GM11168 (cell line): Measurements from ENCODE around the gene SHB.

Experiments
- in situ Hi-C: fragments of 300-500 bp; cut with MboI; formaldehyde crosslinking; loops from one replicate; pipeline ENCODE4 v1.12.0; 2022; ENCODE audit warnings: low sequenced_read_pairs; ENCODE audit not compliant: unreplicated experiment

Gene SHB

GRCh38 chr9:38068701-38069628 is at the start of gene SHB:
Gene SHB (minus strand): TSS chr9:38069227. CDS start chr9:38068645, 582 bp downstream.
- in situ Hi-C loops, result no loop called here

DNA sequence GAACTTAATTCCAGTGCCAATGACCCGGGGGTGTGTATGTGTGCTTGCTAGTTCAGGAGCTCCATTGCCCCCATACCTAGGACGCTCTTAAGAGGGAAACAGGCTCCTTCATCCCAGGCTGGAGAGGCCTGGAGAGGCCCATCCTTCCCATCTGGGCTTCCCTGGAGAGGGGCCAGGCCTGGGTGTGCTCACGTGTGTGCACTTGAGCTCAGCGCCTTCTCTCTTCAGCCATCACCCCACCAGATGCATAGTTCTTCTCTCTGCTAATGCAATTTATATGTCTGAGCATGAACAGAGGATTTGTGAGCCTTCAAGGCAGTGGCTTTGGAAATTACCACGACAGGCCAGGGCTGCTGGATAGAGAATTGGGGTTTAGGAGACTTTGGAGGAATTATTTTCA is 48.6 kb upstream of the SHB start:
- in situ Hi-C loops, result no loop called here

- in situ Hi-C loops, result no loop called here
These were observed 45.9 kb upstream of the SHB start for GRCh38 chr9:38114905-38115304.

DNA sequence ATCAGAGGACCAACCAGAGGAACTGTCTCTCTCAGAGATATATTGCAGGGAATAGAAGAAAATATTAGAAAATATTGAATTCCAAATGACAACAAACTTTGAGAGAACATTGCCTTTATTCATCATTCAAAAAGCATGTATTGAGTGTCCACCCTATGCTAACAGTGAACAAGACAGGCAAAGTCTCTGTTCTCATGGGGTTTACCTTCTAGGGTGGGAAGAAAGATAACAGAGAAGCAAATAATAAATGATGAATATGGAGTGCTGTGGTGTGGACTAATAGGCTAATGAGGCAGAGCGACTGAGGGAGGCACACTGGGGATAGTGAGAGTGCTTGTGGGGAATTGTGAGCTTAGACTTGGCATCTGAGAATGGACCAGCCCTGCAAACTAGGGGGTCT is 43.4 kb upstream of the SHB start:
- in situ Hi-C loops, result no loop called here

DNA sequence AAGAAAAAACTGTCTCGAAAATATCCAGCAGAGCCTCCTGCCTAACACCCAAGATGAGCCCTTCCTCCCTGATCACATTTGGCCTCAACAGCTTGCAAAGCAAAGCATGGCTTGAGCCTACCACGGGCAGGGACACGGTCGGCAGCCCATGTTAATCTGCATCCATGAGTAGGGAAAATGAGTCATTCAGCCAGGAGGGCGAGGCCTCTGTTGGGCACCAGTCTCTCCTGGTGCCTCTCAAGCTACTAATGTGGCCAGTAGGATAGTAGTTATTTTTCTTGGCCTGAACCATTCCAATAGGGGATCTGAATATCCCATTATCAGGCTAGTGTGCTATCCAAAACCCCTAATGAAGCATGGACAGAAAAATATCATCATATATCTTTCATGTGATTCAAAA is 43.0 kb upstream of the SHB start:
- in situ Hi-C loops, result no loop called here

GRCh38 chr9:38110476-38110875 is 41.4 kb upstream of the SHB start:
- in situ Hi-C loops, result no loop called here

- in situ Hi-C loops, result no loop called here
These were observed 40.6 kb upstream of the SHB start for GRCh38 chr9:38109601-38110000.

DNA sequence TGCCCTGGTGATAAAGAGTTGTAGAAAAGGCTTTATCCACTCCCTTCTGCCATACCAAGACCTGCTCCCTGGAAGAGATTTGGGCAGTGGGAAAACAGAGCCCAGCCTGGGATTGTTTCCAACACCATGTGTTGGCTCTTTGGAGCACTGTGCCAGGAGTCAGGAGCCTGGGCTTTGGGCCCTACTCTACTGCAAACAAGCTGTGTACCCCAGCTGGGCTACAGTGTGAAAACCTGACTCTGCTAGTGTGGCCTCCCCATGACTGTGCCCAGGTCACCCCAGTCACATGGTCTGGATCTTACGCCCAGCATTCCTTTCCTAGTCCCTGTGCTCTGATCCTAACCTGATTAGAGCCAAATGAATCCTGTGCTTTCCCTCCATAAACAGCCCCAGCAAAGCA is 39.3 kb upstream of the SHB start:
- in situ Hi-C loops, result no loop called here

- in situ Hi-C loops, result no loop called here
These were observed 38.8 kb upstream of the SHB start for GRCh38 chr9:38107811-38108304.

GRCh38 chr9:38107405-38107804 is 38.4 kb upstream of the SHB start:
- in situ Hi-C loops, result no loop called here

GRCh38 chr9:38106488-38106887 is 37.5 kb upstream of the SHB start:
- in situ Hi-C loops, result no loop called here

DNA sequence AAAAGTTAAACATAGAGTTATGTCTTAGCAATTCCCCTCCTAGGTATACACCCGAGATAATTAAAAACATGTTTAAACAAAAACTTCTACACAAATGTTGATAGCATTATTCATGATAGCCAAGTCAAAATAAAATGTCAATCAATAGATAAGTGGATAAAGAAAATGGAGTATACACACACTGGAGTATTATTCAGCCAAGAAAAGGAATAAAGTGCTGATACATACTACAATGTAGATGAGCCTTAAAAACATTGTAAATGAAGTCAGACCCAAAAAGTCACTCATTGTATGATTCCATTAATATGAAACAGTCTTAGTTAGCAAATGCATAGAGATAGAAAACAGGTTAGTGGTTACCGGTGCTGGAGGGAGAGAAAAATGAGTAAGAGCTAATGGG is 34.3 kb upstream of the SHB start:
- in situ Hi-C loops, result no loop called here

DNA sequence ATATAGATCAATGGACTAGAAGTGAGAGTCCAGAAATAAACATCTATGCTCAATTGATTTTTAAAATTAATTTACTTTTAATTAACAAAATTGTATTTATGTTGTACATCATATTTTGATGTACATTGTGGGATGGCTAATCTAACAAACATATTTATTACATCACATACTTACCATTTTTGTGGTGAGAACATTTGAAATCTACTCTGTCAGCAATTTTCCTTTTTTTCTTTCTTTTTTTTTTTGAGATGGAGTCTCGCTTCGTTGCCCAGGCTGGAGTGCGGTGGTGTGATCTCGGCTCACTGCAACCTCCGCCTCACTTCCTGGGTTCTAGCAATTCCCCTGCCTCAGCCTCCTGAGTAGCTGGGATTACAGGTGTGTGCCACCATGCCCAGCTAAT is 32.4 kb upstream of the SHB start:
- in situ Hi-C loops, result no loop called here

DNA sequence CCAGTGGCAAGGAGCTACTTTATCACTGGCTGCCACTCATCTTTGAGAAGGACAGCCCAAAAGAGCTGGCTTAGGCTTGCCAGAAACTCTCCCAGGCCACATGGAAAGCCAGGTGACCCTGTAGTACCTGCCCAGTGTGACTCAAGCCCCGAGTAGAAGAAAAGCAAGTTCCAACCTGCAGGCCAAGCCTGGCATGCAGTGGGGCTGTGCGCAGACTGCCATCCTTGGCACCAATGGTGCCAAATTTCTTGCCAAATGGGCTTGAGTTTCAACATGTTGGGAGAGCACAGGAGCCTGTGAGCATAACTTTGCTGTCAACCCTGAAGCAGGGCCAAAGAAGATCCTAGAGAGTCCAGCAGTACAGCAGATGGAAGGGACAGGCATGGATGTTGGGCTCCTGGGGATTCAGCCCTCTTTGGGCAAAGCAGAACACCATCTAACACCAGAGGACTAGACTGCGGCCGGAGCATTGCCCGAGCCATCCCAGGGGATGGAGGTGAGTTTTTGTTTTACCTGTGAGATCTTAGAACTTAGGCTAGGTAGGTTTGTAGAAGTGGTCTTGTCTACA is 27.3 kb upstream of the SHB start:
- in situ Hi-C loops, result loop anchor here (10.0 kb wide), 1 partner anchor 68 kb away; no protein-coding TSS in a partner anchor

DNA sequence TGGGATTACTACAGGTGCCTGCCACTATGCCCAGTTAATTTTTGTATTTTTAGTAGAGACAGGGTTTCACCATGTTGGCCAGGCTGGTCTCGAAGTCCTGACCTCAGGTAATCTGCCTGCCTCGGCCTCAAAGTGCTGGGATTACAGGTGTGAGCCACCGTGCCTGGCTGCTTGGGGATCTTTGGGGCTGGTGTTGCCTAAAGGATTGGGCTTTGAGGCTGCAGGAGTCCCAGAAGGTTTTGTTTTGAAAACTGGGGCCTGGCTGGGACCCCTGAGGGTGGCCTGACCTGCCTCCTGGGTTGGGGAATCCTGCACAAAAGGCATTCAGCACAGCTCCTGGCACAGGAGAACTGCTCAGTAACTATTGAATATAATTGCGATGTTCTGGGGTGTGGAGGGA is 25.1 kb upstream of the SHB start:
- in situ Hi-C loops, result loop anchor here (10.0 kb wide), 1 partner anchor 71 kb away; no protein-coding TSS in a partner anchor

- in situ Hi-C loops, result loop anchor here (10.0 kb wide), 1 partner anchor 72 kb away; no protein-coding TSS in a partner anchor
These were observed 23.6 kb upstream of the SHB start for GRCh38 chr9:38092656-38093055.

DNA sequence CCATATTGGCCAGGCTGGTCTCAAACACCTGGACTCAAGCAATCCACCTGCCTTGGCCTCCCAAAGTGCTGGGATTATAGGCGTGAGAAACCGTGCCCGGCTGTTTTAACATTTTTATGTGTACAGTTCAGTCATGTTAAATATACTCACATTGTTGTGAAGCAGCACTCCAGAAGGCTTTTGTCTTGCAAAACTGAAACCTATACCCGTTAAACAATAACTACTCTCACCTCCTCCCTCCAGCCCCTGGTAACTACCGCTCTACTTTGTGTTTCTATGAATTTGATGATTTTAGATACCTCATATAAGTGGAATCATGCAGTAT is 23.1 kb upstream of the SHB start:
- in situ Hi-C loops, result loop anchor here (10.0 kb wide), 1 partner anchor 73 kb away; no protein-coding TSS in a partner anchor

GRCh38 chr9:38091310-38092199 is 22.5 kb upstream of the SHB start:
- in situ Hi-C loops, result loop anchor here (10.0 kb wide), 1 partner anchor 73 kb away; no protein-coding TSS in a partner anchor

GRCh38 chr9:38090170-38090569 is 21.1 kb upstream of the SHB start:
- in situ Hi-C loops, result loop anchor here (10.0 kb wide), 1 partner anchor 75 kb away; no protein-coding TSS in a partner anchor
